OCI-LY7 (cell line): ENCODE data around the gene CTNNA2. TPM values are rescaled to one million over a fixed set of nuclear protein-coding genes. Genes with fewer than 3 reads are reported as not detected.

Experiments used
- BruUV-seq: library from RNA; stranded (reverse); fragments of 400-500 nt; replicated peaks from 2 replicates; lab custom pipeline; 2021; lab: Mats Ljungman, UMichigan
- CTCF ChIA-PET: fragments of 300-600 bp; sonication (Branson Sonifier 250); formaldehyde crosslinking; loops from one replicate; lab custom pipeline; 2022; ENCODE audit warnings: antibody characterized with exemption; ENCODE audit not compliant: unreplicated experiment; lab: Charles Lee
- POLR2A ChIA-PET: fragments of 300-600 bp; sonication (Branson Sonifier 250); formaldehyde crosslinking; loops from one replicate; lab custom pipeline; 2022; ENCODE audit warnings: antibody characterized with exemption; lab: Charles Lee
- DNase-seq: peaks from one replicate; pipeline ENCODE4 v3.0.0-alpha.2; 2015; ENCODE audit warnings: low spot score
- H2AFZ ChIP-seq: fragments of 200-600 bp; sonication (generic), shearing (Covaris generic); 2 replicates; pipeline ENCODE4 v1.6.1; 2014; ENCODE audit warnings: mild to moderate bottlenecking, antibody characterized with exemption, low read length, moderate library complexity
- H3K27ac ChIP-seq: fragments of 200-600 bp; sonication (generic); 2 replicates; pipeline ENCODE4 v1.5.1; 2014; ENCODE audit warnings: mixed run types, low read depth, mild to moderate bottlenecking, moderate library complexity, low read length, inconsistent platforms; ENCODE audit not compliant: poor library complexity, severe bottlenecking
- H3K36me3 ChIP-seq: fragments of 200-600 bp; sonication (generic); 2 replicates; pipeline ENCODE4 v1.6.1; 2014; ENCODE audit warnings: mild to moderate bottlenecking, antibody characterized with exemption, low read length, moderate library complexity, mixed read lengths; ENCODE audit not compliant: insufficient read depth
- H3K4me1 ChIP-seq: fragments of 200-600 bp; sonication (generic); 2 replicates; pipeline ENCODE4 v1.5.1; 2014; ENCODE audit warnings: mild to moderate bottlenecking, low read length; ENCODE audit not compliant: insufficient read depth, poor library complexity, severe bottlenecking
- H3K4me2 ChIP-seq: fragments of 200-600 bp; sonication (generic); 2 replicates; pipeline ENCODE4 v1.6.1; 2014; ENCODE audit warnings: mild to moderate bottlenecking, low read length
- H3K4me3 ChIP-seq: fragments of 200-600 bp; sonication (generic); 2 replicates; pipeline ENCODE4 v1.5.1; 2014; ENCODE audit warnings: mild to moderate bottlenecking, low read depth, low read length; ENCODE audit not compliant: poor library complexity, severe bottlenecking
- H3K79me2 ChIP-seq: fragments of 200-600 bp; sonication (generic); 2 replicates; pipeline ENCODE4 v1.6.1; 2016; ENCODE audit warnings: low read depth, mild to moderate bottlenecking, low read length, moderate library complexity, mixed read lengths; ENCODE audit not compliant: insufficient read depth
- H3K9me2 ChIP-seq: fragments of 200-600 bp; sonication (generic); 2 replicates; pipeline ENCODE4 v1.6.1; 2016; ENCODE audit warnings: mild to moderate bottlenecking, low read length, mixed read lengths; ENCODE audit not compliant: insufficient read depth
- H3K9me3 ChIP-seq: fragments of 200-600 bp; sonication (generic); 2 replicates; pipeline ENCODE4 v1.6.1; 2014; ENCODE audit warnings: mild to moderate bottlenecking, mixed run types, low read length, mixed read lengths
- H4K20me1 ChIP-seq: fragments of 200-600 bp; sonication (generic); 2 replicates; pipeline ENCODE4 v1.6.1; 2014; ENCODE audit warnings: mild to moderate bottlenecking, antibody characterized with exemption, low read length, moderate library complexity, mixed read lengths; ENCODE audit not compliant: insufficient read depth
- CTCF ChIP-seq: fragments of 200-600 bp; sonication (generic); conservative IDR thresholded peaks from 2 replicates; pipeline ENCODE4 v1.5.1; 2014; ENCODE audit warnings: mild to moderate bottlenecking, antibody characterized with exemption, low read length, moderate library complexity, mixed read lengths
- EZH2phosphoT487 ChIP-seq: fragments of 200-600 bp; sonication (generic); IDR thresholded peaks from 2 replicates; pipeline ENCODE4 v1.6.1; 2018; ENCODE audit warnings: low read depth, borderline replicate concordance, mild to moderate bottlenecking, mixed run types, antibody characterized with exemption, low read length, moderate library complexity, mixed read lengths
- intact Hi-C: fragments of 100-400 bp; cut with micrococcal nuclease; formaldehyde crosslinking; loops from one replicate; pipeline ENCODE4 v1.10.0; 2022; ENCODE audit not compliant: unreplicated experiment
- total RNA-seq, 2 experiments: library from RNA; depleted of rRNA in 1 of 2; stranded (reverse); fragments of >200 nt in 1 of 2; shearing (Covaris generic) in 1 of 2; gene quantifications; 2 replicates each; pipeline ENCODE4 v1.2.3, GENCODE V29; 2014 to 2022

Gene CTNNA2
- total RNA-seq, 2 experiments from 2014 or later, result 0.19 to 2.7 TPM

- no peaks in the 10 kb centered on the region for H4K20me1 ChIP-seq
- H3K36me3 ChIP-seq, result no peaks in the 10 kb centered on the region
- H3K4me2 ChIP-seq, result no peak overlapping the region
- ChIA-PET POLR2A (no interaction called here), CTCF (no interaction called here)
- no peaks in the 10 kb centered on the region for H3K9me2 ChIP-seq
- no peak for DNase-seq
- no peaks in the 10 kb centered on the region for H3K79me2 ChIP-seq
- TF ChIP-seq EZH2phosphoT487 (no peak), CTCF (no peak)
- intact Hi-C loops, result no loop called here
- no peak overlapping the region for H3K27ac ChIP-seq
- no peaks in the 10 kb centered on the region for H3K9me3 ChIP-seq
- H3K4me3 ChIP-seq, result no peak overlapping the region
- BruUV-seq, result no TSS peak
- no peaks in the 10 kb centered on the region for H3K4me1 ChIP-seq
- no peak overlapping the region for H2AFZ ChIP-seq
Observed at GRCh38 chr2:80330527-80331450, 817.9 kb downstream of the CTNNA2 start.

GRCh38 chr2:80333886-80334285, 821.0 kb downstream of the CTNNA2 start:
- intact Hi-C loops, result no loop called here
- CTCF ChIA-PET, result no interaction called here
- H4K20me1 ChIP-seq, result no peaks in the 10 kb centered on the region
- H3K4me2 ChIP-seq, result no peak overlapping the region
- DNase-seq, result no peak
- H3K4me1 ChIP-seq, result no peaks in the 10 kb centered on the region
- TF ChIP-seq CTCF, result no peak
- no peak for TF ChIP-seq EZH2phosphoT487
- H3K4me3 ChIP-seq, result no peak overlapping the region
- H3K9me2 ChIP-seq, result no peaks in the 10 kb centered on the region
- no peak overlapping the region for H2AFZ ChIP-seq
- H3K27ac ChIP-seq, result no peak overlapping the region
- H3K36me3 ChIP-seq, result no peaks in the 10 kb centered on the region
- H3K79me2 ChIP-seq, result no peaks in the 10 kb centered on the region
- no TSS peak for BruUV-seq
- POLR2A ChIA-PET, result no interaction called here
- H3K9me3 ChIP-seq, result no peaks in the 10 kb centered on the region

- TF ChIP-seq CTCF (no peak), EZH2phosphoT487 (no peak)
- Histone ChIP-seq H4K20me1 (no peaks in the 10 kb centered on the region), H3K4me2 (no peak overlapping the region), H3K27ac (no peak overlapping the region), H2AFZ (no peak overlapping the region), H3K79me2 (no peaks in the 10 kb centered on the region), H3K9me2 (no peaks in the 10 kb centered on the region), H3K4me3 (no peak overlapping the region), H3K36me3 (no peaks in the 10 kb centered on the region), H3K4me1 (no peaks in the 10 kb centered on the region), H3K9me3 (no peaks in the 10 kb centered on the region)
- POLR2A ChIA-PET, result no interaction called here
- no peak for DNase-seq
- intact Hi-C loops, result no loop called here
- no TSS peak for BruUV-seq
- CTCF ChIA-PET, result no interaction called here
Observed at GRCh38 chr2:80335411-80335810, 822.6 kb downstream of the CTNNA2 start.
